ACHN (cell line): ENCODE results near the gene UQCRC2.
"Not testable (repeated sequence)": the region's sequence is repeated elsewhere in the genome, so short reads cannot be mapped to it uniquely, and the experiment has no call there.

Experiments
- DNase-seq: peaks from one replicate; pipeline ENCODE4 v3.0.0-alpha.2; 2015
- in situ Hi-C: cut with HindIII; loops from 2 replicates; pipeline ENCODE4 v1.10.0; 2017; ENCODE audit warnings: low sequenced_read_pairs, low pct_ligation_motif_present, low pct_unique_long_range_greater_than_20kb

Gene UQCRC2

DNA sequence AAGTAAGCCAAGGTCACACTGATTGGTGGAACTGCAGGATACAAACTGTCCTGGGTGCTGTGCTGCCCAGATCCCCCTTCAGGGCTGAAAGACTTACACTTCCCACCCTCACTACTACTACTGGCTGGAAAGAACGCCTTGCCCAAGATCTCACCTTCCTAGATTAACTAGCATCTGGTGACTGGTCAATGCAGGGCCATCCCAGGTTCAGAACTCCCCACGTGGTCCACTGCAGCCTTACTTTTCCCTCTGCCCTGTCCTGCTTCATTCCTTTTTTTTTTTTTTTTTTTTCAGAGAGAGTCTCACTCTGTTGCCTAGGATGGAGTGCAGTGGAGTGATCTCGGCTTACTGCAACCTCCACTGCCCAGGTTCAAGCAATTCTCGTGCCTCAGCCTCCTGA lies 50.0 kb downstream of the UQCRC2 start:
- in situ Hi-C loops, result loop anchor here (25.0 kb wide), 1 partner anchor 184 kb away; no protein-coding TSS in a partner anchor

GRCh38 chr16:22004341-22004740 lies 51.2 kb downstream of the UQCRC2 start:
- no peak for DNase-seq
- in situ Hi-C loops, result loop anchor here (25.0 kb wide), 1 partner anchor 183 kb away; no protein-coding TSS in a partner anchor

More for the DNA sequence above, 50.0 kb downstream of the UQCRC2 start:
- DNase-seq, result no peak

GRCh38 chr16:22005746-22006145 lies 52.6 kb downstream of the UQCRC2 start:
- no peak for DNase-seq
- in situ Hi-C loops, result loop anchor here (25.0 kb wide), 1 partner anchor 182 kb away; no protein-coding TSS in a partner anchor

DNA sequence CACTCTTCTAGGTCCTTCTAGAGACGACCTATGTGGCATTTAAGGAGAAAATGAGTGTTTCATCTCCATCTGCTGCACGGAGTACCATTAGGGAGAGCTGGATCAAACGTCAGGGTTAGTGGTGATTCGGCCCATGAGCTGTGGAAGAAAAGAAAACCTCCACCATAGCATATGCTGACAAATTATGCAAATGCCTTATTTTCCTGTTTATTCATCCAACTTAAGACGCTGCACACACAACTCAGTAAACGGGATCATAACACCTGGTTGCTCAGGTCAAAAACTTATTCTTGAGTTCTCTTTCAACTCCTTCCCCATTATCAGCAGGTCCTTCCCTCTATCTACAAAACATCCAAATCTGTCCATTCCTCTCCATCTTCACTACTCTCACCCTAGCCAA lies 53.5 kb downstream of the UQCRC2 start:
- no peak for DNase-seq
- in situ Hi-C loops, result loop anchor here (25.0 kb wide), 1 partner anchor 181 kb away; no protein-coding TSS in a partner anchor

DNA sequence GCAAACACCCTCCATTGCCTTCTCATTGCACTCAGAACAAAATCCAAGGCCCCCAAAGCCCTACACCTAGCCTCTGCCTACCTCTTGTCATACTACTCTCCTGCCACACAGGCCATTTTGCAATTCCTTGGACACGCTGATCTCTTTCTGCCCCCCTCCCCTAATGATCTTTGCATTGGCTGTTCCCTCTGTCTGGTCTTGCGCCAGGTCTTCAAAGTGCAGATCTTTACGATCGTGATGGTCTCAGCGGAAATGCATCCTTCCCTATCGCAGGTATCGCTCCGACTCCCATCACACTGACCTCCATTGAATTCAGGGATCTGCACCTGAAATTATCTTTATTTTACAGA lies 54.0 kb downstream of the UQCRC2 start:
- no peak for DNase-seq
- in situ Hi-C loops, result loop anchor here (25.0 kb wide), 1 partner anchor 180 kb away; no protein-coding TSS in a partner anchor

GRCh38 chr16:22007509-22008214 lies 54.5 kb downstream of the UQCRC2 start, which contains the start of gene MOSMO:
Gene MOSMO, plus strand, starts transcription at chr16:22008111. Its CDS starts 191 bp downstream, at chr16:22008302.
- in situ Hi-C loops, result loop anchor here (25.0 kb wide), 1 partner anchor 180 kb away; no protein-coding TSS in a partner anchor
- peak; percentile 76 for DNase-seq

- in situ Hi-C loops, result loop anchor here (25.0 kb wide), 1 partner anchor 179 kb away; no protein-coding TSS in a partner anchor
- DNase-seq, result peak; percentile 27
Measured at GRCh38 chr16:22008215-22009059, 55.3 kb downstream of the UQCRC2 start.

- in situ Hi-C loops, result loop anchor here (25.0 kb wide), 1 partner anchor 176 kb away; no protein-coding TSS in a partner anchor
- no peak for DNase-seq
Measured at GRCh38 chr16:22010902-22011301, 57.7 kb downstream of the UQCRC2 start.

DNA sequence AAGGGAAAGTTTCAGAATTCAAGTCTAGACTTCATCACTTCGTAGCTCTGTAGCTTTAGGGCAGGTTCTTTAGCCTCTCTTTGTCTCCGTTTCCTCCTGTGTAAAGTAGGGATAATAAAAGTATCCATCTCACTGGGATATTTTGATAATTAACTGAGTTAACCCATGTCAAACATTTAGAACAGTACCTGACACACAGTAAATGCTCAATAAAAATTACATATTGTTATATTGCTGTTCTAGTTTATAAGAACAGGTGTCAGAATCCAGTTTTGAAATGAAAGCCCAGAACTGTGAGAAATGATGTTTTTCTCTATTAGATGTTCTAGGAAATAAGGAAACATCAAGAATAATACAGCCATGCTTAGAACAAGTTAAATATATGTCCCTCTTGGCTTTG lies 59.1 kb downstream of the UQCRC2 start:
- in situ Hi-C loops, result loop anchor here (25.0 kb wide), 1 partner anchor 175 kb away; no protein-coding TSS in a partner anchor
- DNase-seq, result no peak

GRCh38 chr16:22013486-22013885 lies 60.3 kb downstream of the UQCRC2 start:
- in situ Hi-C loops, result loop anchor here (25.0 kb wide), 1 partner anchor 174 kb away; no protein-coding TSS in a partner anchor

GRCh38 chr16:22014271-22014873 lies 61.2 kb downstream of the UQCRC2 start:
- in situ Hi-C loops, result loop anchor here (25.0 kb wide), 1 partner anchor 173 kb away; no protein-coding TSS in a partner anchor

More at GRCh38 chr16:22013486-22013885, 60.3 kb downstream of the UQCRC2 start:
- no peak for DNase-seq

GRCh38 chr16:22016927-22017326 lies 63.8 kb downstream of the UQCRC2 start:
- in situ Hi-C loops, result loop anchor here (25.0 kb wide), 1 partner anchor 170 kb away; no protein-coding TSS in a partner anchor
- no peak for DNase-seq

More at GRCh38 chr16:22014271-22014873, 61.2 kb downstream of the UQCRC2 start:
- DNase-seq, result no peak

DNA sequence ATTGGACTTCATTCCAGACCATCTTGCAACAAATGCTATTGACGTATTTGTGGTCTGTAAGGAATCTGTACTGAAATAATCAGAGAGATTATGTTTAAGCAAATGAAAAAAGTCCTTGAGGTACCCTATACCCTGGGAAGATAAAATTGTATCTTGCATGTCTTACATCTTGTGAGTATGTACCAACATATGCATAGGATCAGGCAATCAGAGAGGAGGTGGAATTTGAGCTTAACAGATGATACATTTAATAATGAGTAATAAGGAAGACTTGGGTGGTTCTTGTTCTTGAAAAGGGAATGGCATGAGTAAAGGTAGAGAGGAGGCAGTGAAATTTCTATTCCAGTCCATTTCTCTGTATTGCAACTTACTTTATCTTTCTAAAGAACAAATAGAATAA lies 65.4 kb downstream of the UQCRC2 start:
- in situ Hi-C loops, result loop anchor here (25.0 kb wide), 1 partner anchor 169 kb away; no protein-coding TSS in a partner anchor
- DNase-seq, result no peak

- in situ Hi-C loops, result loop anchor here (25.0 kb wide), 1 partner anchor 165 kb away; no protein-coding TSS in a partner anchor
- no peak for DNase-seq
Measured at GRCh38 chr16:22022151-22022550, 69.0 kb downstream of the UQCRC2 start.

GRCh38 chr16:22023505-22023904 lies 70.3 kb downstream of the UQCRC2 start:
- in situ Hi-C loops, result loop anchor here (25.0 kb wide), 1 partner anchor 164 kb away; no protein-coding TSS in a partner anchor
- no peak for DNase-seq

GRCh38 chr16:22024785-22025184 lies 71.6 kb downstream of the UQCRC2 start:
- in situ Hi-C loops, result loop anchor here (25.0 kb wide), 1 partner anchor 163 kb away; no protein-coding TSS in a partner anchor
- not testable (repeated sequence) for DNase-seq

GRCh38 chr16:22027633-22028032 lies 74.5 kb downstream of the UQCRC2 start:
- in situ Hi-C loops, result no loop called here

GRCh38 chr16:22029632-22030031 lies 76.5 kb downstream of the UQCRC2 start:
- no peak for DNase-seq
- in situ Hi-C loops, result no loop called here

More at GRCh38 chr16:22027633-22028032, 74.5 kb downstream of the UQCRC2 start:
- DNase-seq, result no peak
